GM13976 (cell line): ENCODE measurements around the gene NLRP7.
"Not testable (repeated sequence)": the region's sequence is repeated elsewhere in the genome, so short reads cannot be mapped to it uniquely, and the experiment has no call there.

Source experiments
- DNase-seq: peaks from one replicate; pipeline ENCODE4 v3.0.0; 2012; ENCODE audit warnings: low spot score
- in situ Hi-C: fragments of 300-500 bp; cut with MboI; formaldehyde crosslinking; loops from one replicate; pipeline ENCODE4 v1.12.0; 2022; ENCODE audit warnings: low sequenced_read_pairs, mixed read lengths, inconsistent platforms; ENCODE audit not compliant: unreplicated experiment
- TF ChIP-seq, protein P1 (sequence below): IDR thresholded peaks from 2 replicates; pipeline ENCODE4 v1.5.1; 2012; ENCODE audit warnings: borderline replicate concordance, mild to moderate bottlenecking; ENCODE audit not compliant: insufficient read depth; ENCODE audit errors: extremely low read depth, missing control alignments, control extremely low read depth

Gene NLRP7

DNA sequence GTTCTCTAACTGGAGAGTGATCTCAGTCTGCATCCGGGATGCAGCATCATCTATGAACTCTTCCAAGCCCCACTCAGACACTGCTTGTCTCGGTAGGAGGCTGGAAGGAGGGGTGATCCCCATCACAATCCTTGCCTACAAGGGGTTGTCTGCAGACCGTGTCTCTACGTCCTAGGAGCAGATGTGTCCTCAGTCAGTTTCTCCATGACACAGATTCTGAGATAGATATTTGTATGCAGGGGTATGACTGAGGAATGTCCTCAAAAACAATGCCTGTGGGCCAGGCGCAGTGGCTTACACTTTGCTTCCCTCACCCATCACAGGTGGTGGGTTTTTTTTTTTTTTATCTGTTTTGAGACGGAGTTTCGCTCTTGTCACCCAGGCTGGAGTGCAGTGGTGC lies 40.5 kb downstream of the NLRP7 start:
- DNase-seq, result no peak
- in situ Hi-C loops, result loop anchor here (25.0 kb wide), 1 partner anchor 420 kb away; no protein-coding TSS in a partner anchor
- TF ChIP-seq, protein P1, sequence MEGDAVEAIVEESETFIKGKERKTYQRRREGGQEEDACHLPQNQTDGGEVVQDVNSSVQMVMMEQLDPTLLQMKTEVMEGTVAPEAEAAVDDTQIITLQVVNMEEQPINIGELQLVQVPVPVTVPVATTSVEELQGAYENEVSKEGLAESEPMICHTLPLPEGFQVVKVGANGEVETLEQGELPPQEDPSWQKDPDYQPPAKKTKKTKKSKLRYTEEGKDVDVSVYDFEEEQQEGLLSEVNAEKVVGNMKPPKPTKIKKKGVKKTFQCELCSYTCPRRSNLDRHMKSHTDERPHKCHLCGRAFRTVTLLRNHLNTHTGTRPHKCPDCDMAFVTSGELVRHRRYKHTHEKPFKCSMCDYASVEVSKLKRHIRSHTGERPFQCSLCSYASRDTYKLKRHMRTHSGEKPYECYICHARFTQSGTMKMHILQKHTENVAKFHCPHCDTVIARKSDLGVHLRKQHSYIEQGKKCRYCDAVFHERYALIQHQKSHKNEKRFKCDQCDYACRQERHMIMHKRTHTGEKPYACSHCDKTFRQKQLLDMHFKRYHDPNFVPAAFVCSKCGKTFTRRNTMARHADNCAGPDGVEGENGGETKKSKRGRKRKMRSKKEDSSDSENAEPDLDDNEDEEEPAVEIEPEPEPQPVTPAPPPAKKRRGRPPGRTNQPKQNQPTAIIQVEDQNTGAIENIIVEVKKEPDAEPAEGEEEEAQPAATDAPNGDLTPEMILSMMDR, result no peak

DNA sequence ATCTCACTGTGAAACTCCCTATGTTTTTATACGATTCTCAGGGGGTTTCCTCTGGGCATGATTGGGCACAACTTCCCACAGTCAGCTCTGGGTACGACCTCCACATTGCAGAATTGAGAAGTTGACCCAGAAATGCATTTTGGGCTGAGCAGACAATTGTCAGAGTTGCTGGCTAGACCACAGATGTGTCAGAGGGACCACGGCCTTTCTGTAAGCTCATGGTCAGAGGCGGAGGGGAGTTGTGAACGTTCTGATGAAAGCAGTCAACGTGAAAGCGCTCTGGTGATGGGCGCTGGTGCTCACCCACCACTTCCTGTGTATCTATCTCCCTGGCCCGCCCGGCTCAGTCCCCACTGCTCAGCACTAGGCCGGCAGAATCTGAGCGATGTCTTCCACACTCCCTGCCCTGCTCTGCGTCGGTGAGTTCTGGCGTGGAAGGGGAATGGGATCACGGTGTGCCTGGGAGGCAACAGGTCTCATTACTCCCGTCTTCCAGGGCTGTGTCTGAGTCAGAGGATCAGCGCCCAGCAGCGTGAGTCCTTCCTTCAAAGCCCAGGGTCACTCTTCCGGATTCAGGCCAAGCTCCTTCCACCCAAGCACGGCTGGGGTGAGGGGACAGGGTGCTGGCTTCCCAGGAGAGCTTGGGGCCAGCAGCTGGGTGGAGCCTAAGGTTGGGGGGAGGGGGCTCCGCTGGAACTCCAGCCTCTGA lies 41.4 kb downstream of the NLRP7 start, which contains the start of gene NCR1:
Gene NCR1, plus strand, starts transcription at position 346 of the 709 bp plus-strand sequence. Its CDS starts 40 bp downstream, at position 386.
- TF ChIP-seq, protein P1, result no peak
- in situ Hi-C loops, result loop anchor here (25.0 kb wide), 1 partner anchor 419 kb away; no protein-coding TSS in a partner anchor
- DNase-seq, result no peak

DNA sequence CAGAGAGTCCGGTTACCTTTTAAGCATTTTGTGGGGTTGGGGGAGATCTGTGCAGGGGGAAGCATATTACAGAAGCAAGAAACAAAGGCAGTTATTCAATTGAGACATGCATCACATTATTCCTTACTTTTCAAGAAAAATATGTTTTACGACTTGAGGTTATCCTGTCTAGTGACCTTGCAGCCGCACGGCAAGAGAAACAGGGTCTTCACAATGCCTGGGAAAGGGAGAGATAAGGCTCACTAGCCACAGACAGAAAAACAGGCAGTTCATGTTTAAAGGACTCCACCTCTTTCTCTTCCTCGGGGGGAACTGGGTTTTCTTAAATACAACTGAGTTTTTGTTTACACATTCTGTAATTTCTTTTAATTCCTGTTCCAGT lies 41.9 kb downstream of the NLRP7 start:
- no peak for DNase-seq
- in situ Hi-C loops, result loop anchor here (25.0 kb wide), 1 partner anchor 418 kb away; no protein-coding TSS in a partner anchor
- TF ChIP-seq, protein P1, result no peak

DNA sequence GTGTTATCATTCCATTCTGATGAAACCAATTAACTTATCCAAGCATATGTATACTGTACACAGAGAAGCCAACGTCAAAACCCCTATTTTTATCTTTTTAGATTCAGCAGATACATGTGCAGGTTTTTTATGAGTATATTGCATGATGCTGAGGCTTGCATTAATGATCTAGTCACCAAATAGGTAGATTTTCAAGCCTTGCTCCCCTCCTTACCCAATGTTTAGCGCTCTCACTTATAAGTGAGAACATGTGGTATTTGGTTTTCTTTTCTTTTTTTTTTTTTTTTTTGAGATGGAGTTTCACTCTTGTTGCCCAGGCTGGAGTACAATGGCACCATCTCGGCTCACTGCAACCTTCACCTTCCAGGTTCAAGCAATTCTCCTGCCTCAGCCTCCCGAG lies 43.1 kb downstream of the NLRP7 start:
- in situ Hi-C loops, result loop anchor here (25.0 kb wide), 1 partner anchor 417 kb away; no protein-coding TSS in a partner anchor

DNA sequence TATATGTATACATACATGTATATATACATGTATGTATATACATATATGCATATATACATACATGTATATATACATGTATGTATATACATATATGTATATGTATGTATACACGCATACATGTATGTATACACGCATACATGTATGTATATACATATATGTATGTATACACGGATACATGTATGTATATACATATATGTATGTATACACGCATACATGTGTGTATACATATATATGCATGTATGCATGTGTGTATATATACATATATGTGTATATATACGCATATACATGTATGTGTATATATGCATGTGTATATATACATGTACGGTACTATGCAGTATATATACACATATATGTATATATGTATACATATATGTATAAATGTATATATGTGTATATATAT lies 44.0 kb downstream of the NLRP7 start:
- TF ChIP-seq, protein P1, result no peak
- DNase-seq, result no peak
- in situ Hi-C loops, result loop anchor here (25.0 kb wide), 1 partner anchor 416 kb away; no protein-coding TSS in a partner anchor

More for the DNA sequence above, 43.1 kb downstream of the NLRP7 start:
- DNase-seq, result not testable (repeated sequence)

DNA sequence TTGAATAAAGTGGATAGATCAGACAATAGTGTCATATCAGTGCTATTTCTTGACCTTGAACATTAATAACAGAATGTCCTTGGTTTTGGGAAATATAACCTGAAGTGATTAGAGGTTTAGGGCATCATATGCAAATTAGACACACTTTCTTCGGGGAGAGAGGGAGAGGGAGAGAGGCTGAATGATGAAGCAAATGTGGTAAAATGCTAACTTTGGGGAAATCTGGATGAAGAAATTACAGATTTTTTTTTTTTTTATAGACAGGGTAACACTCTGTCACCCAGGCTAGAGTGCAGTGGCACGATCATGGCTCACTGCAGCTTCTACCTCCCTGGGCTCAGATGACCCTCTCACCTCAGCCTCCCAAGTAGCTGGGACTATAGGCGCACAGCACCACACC lies 45.3 kb downstream of the NLRP7 start:
- TF ChIP-seq, protein P1, result no peak
- in situ Hi-C loops, result loop anchor here (25.0 kb wide), 1 partner anchor 415 kb away; no protein-coding TSS in a partner anchor
- no peak for DNase-seq

DNA sequence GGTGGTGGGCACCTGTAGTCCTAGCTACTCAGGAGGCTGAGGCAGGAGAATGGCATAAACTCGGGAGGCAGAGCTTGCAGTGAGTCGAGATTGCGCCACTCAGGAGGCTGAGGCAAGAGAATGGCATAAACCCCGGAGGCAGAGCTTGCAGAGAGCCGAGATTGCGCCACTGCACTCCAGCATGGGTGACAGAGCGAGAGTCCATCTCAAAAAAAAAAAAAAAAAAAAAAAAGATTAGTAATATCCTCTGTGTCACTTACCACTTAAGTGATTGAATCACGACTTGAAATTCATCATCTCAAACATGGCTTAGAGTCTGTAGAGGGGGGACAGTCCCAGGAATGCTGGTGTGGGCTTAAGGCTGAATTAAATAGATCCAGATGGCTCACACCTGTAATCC lies 46.2 kb downstream of the NLRP7 start:
- in situ Hi-C loops, result loop anchor here (25.0 kb wide), 1 partner anchor 414 kb away; no protein-coding TSS in a partner anchor
- not testable (repeated sequence) for DNase-seq

DNA sequence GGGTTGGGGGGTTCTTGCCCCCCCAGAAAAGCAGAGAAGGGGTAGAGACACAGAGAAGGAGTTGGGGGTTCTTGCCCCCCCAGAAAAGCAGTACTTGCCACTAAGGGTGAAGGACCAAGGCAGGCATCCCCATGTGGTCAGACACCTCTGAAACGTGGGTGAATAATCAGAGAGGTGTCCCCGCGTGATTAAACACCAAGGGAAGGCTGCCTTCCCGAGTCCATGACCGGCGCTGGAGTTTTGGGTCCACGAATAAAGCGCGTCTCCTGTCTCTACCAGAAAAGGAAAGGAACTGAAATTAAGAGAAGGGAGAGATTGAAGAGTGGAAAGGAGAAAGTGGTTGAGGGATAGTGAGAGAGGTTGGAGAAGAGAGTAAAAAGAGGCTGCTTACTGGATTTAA lies 47.7 kb downstream of the NLRP7 start:
- DNase-seq, result not testable (repeated sequence)
- in situ Hi-C loops, result loop anchor here (25.0 kb wide), 1 partner anchor 412 kb away; no protein-coding TSS in a partner anchor

DNA sequence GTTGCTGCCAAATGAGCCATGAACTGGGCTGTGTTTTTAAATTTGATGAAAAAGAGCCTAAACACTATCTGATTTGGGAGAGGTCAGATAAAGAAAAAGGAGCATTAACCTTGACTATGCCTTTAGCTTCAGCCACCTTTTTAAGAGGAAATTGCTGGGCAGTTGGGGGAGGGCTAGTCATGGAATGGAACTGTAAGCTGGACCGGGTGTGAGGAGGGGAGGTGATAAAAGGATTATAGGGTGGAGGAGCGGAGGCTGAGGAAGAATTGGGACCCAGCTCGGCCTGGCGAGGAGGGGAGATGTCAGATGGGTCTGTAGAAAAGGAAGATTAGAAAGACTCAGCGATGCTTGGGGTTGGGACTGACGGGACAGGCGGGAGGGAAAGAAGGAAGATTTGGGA lies 48.6 kb downstream of the NLRP7 start:
- in situ Hi-C loops, DNase-seq: not testable (repeated sequence)
